MM.1S (cell line): Measurements from ENCODE around the gene IZUMO1.
"Not testable (repeated sequence)": the region's sequence is repeated elsewhere in the genome, so short reads cannot be mapped to it uniquely, and the experiment has no call there.

Experiments
- DNase-seq: peaks from one replicate; pipeline ENCODE4 v3.0.0-alpha.2; 2015
- H2AFZ ChIP-seq: fragments of 300-600 bp; sonication (generic); 2 replicates; pipeline ENCODE4 v1.6.0; 2016; ENCODE audit warnings: antibody characterized with exemption, low read length
- H3F3A ChIP-seq: fragments of 300-600 bp; sonication (generic); 2 replicates; pipeline ENCODE4 v1.6.1; 2016; ENCODE audit warnings: mild to moderate bottlenecking, antibody characterized with exemption, low read length, moderate library complexity, mixed read lengths; ENCODE audit not compliant: insufficient read depth
- H3K27ac ChIP-seq: fragments of 300-600 bp; sonication (generic); 2 replicates; pipeline ENCODE4 v1.5.1; 2016; ENCODE audit warnings: mild to moderate bottlenecking, low read length
- H3K27me3 ChIP-seq: fragments of 300-600 bp; sonication (generic); replicated peaks from 2 replicates; pipeline ENCODE4 v1.6.0; 2016; ENCODE audit warnings: low read length; ENCODE audit not compliant: insufficient read depth
- H3K36me3 ChIP-seq: fragments of 300-600 bp; sonication (generic); replicated peaks from 2 replicates; pipeline ENCODE4 v1.6.1; 2016; ENCODE audit warnings: mild to moderate bottlenecking, low read length, mixed read lengths; ENCODE audit not compliant: insufficient read depth
- H3K4me1 ChIP-seq: fragments of 300-600 bp; sonication (generic); 2 replicates; pipeline ENCODE4 v1.6.1; 2016; ENCODE audit warnings: low read length, mixed read lengths
- H3K4me2 ChIP-seq: fragments of 300-600 bp; sonication (generic); 2 replicates; pipeline ENCODE4 v1.6.0; 2016; ENCODE audit warnings: low read depth, low read length
- H3K4me3 ChIP-seq: fragments of 300-600 bp; sonication (generic); 2 replicates; pipeline ENCODE4 v1.5.1; 2016; ENCODE audit warnings: low read length, mixed read lengths
- H3K79me2 ChIP-seq: fragments of 300-600 bp; sonication (generic); 2 replicates; pipeline ENCODE4 v1.6.1; 2016; ENCODE audit warnings: mixed run types, low read length, mixed read lengths
- H3K9ac ChIP-seq: fragments of 300-600 bp; sonication (generic); 2 replicates; pipeline ENCODE4 v1.6.1; 2016; ENCODE audit warnings: low read length, mixed read lengths
- H3K9me2 ChIP-seq: fragments of 300-600 bp; sonication (generic); replicated peaks from 2 replicates; pipeline ENCODE4 v1.6.1; 2016; ENCODE audit warnings: mild to moderate bottlenecking, low read length, mixed read lengths; ENCODE audit not compliant: insufficient read depth
- H3K9me3 ChIP-seq: fragments of 300-600 bp; sonication (generic); replicated peaks from 2 replicates; pipeline ENCODE4 v1.6.1; 2016; ENCODE audit warnings: mild to moderate bottlenecking, low read length, mixed read lengths; ENCODE audit not compliant: insufficient read depth
- H4K20me1 ChIP-seq: fragments of 300-600 bp; sonication (generic); 2 replicates; pipeline ENCODE4 v1.6.1; 2016; ENCODE audit warnings: mild to moderate bottlenecking, low read length, moderate library complexity, mixed read lengths; ENCODE audit not compliant: insufficient read depth
- EZH2 ChIP-seq: fragments of 300-600 bp; sonication (generic); optimal IDR thresholded peaks from 2 replicates; pipeline ENCODE3; 2017; ENCODE audit warnings: low read depth, mild to moderate bottlenecking, antibody characterized with exemption, low read length, mixed read lengths
- EZH2phosphoT487 ChIP-seq: fragments of 300-600 bp; sonication (generic); IDR thresholded peaks from 2 replicates; pipeline ENCODE4 v1.6.1; 2018; ENCODE audit warnings: antibody characterized with exemption, low read length
- TF ChIP-seq, protein P1 (sequence below): fragments of 300-600 bp; sonication (generic); IDR thresholded peaks from 2 replicates; pipeline ENCODE4 v1.5.1; 2016; ENCODE audit warnings: antibody characterized with exemption, low read length, mixed read lengths

IZUMO1 gene

DNA sequence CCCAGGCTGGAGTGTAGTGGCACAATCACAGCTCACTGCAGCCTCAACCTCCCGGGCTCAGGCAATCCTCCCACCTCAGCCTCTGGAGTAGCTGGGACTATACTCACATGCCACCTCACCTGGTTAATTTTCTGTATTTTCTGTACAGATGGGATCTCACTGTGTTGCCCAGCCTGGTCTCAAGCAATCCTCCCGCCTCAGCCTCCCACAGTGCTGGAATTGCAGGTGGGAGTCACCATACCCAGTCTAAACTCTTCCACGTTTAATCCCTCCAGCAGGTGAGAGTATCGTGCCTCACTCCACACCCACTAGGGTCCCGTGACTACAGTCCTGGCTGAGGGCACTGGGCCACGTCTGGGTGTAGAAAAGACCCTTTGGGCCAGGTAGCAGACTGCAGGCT, 47.6 kb upstream of the IZUMO1 start:
- Histone ChIP-seq H3K4me1 (no peaks in the 10 kb centered on the region), H3K4me2 (no peak overlapping the region), H3K79me2 (no peaks in the 10 kb centered on the region), H3K9ac (no peak overlapping the region), H3K27me3 (no peaks in the 10 kb centered on the region), H3K36me3 (no peaks in the 10 kb centered on the region), H2AFZ (no peak overlapping the region), H3K9me2 (no peaks in the 10 kb centered on the region), H3K4me3 (no peak overlapping the region), H3F3A (no peaks in the 10 kb centered on the region), H3K9me3 (no peaks in the 10 kb centered on the region), H3K27ac (no peak overlapping the region), H4K20me1 (no peaks in the 10 kb centered on the region)
- no peak for DNase-seq
- TF ChIP-seq, protein P1, sequence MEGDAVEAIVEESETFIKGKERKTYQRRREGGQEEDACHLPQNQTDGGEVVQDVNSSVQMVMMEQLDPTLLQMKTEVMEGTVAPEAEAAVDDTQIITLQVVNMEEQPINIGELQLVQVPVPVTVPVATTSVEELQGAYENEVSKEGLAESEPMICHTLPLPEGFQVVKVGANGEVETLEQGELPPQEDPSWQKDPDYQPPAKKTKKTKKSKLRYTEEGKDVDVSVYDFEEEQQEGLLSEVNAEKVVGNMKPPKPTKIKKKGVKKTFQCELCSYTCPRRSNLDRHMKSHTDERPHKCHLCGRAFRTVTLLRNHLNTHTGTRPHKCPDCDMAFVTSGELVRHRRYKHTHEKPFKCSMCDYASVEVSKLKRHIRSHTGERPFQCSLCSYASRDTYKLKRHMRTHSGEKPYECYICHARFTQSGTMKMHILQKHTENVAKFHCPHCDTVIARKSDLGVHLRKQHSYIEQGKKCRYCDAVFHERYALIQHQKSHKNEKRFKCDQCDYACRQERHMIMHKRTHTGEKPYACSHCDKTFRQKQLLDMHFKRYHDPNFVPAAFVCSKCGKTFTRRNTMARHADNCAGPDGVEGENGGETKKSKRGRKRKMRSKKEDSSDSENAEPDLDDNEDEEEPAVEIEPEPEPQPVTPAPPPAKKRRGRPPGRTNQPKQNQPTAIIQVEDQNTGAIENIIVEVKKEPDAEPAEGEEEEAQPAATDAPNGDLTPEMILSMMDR: no peak
- TF ChIP-seq EZH2phosphoT487 (no peak), EZH2 (no peak)

GRCh38 chr19:48793271-48793670, 46.6 kb upstream of the IZUMO1 start:
- H3K27ac ChIP-seq: no peak overlapping the region
- H2AFZ ChIP-seq: no peak overlapping the region
- H3K9me2 ChIP-seq: no peaks in the 10 kb centered on the region
- no peaks in the 10 kb centered on the region for H3K4me1 ChIP-seq
- TF ChIP-seq EZH2 (no peak), EZH2phosphoT487 (no peak)
- TF ChIP-seq, protein P1: no peak
- H3K9me3 ChIP-seq: no peaks in the 10 kb centered on the region
- no peaks in the 10 kb centered on the region for H3F3A ChIP-seq
- no peaks in the 10 kb centered on the region for H4K20me1 ChIP-seq
- no peak for DNase-seq
- H3K9ac ChIP-seq: no peak overlapping the region
- H3K79me2 ChIP-seq: no peaks in the 10 kb centered on the region
- H3K36me3 ChIP-seq: no peaks in the 10 kb centered on the region
- H3K27me3 ChIP-seq: no peaks in the 10 kb centered on the region
- no peak overlapping the region for H3K4me3 ChIP-seq
- H3K4me2 ChIP-seq: no peak overlapping the region

DNA sequence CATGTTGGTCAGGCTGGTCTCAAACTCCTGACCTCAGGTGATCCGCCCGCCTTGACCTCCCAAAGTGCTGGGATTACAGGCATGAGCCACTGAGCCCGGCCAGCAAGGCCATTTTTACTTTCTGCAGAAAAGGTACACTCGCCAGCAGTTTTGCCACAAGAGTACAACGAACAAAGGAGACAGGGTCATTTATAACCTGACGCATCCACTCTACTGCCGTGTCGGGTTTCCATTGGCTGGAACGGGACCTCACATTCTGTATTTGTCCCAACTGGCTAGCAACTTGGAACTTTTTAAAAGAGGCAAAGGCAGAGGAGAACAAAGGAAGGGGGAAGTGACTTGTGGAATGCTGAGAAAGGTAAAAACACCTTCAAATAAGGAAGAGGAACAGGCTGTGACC, 40.6 kb upstream of the IZUMO1 start:
- not testable (repeated sequence) for H3K4me2 ChIP-seq, H3K9ac ChIP-seq, H3K4me1 ChIP-seq, H4K20me1 ChIP-seq, H3K9me2 ChIP-seq, H3K79me2 ChIP-seq, DNase-seq, H3K9me3 ChIP-seq, H2AFZ ChIP-seq, H3K27ac ChIP-seq, H3F3A ChIP-seq, H3K4me3 ChIP-seq, H3K36me3 ChIP-seq
- peaks cover 32% of the 10 kb centered on the region for H3K27me3 ChIP-seq

DNA sequence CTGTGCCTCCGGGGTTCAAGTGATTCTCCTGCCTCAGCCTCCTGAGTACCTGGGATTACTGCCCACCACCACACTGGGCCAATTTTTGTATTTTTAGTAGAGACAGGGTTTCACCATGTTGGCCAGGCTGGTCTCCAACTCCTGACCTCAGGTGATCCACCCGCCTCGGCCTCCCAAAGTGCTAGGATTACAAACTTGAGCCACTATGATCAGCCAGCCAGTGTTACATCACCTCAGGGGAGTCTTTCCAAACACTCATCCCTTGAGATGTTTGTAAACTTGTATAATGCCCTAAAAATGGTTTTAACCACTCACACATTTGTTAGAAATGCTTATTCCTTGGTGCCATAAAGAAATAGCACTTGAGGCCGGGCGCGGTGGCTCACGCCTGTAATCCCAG, 39.7 kb upstream of the IZUMO1 start:
- not testable (repeated sequence) for DNase-seq, H3K36me3 ChIP-seq, H3K9me2 ChIP-seq

More for the DNA sequence above, 39.7 kb upstream of the IZUMO1 start:
- not testable (repeated sequence) for H4K20me1 ChIP-seq, H3K9ac ChIP-seq, H2AFZ ChIP-seq, H3K9me3 ChIP-seq, H3K4me2 ChIP-seq, H3F3A ChIP-seq, H3K4me1 ChIP-seq, H3K4me3 ChIP-seq, H3K79me2 ChIP-seq, H3K27ac ChIP-seq
- peaks cover 39% of the 10 kb centered on the region for H3K27me3 ChIP-seq
